ENCODE measurements around the gene IGSF21. TPM values are rescaled to one million over a fixed set of nuclear protein-coding genes. Genes with fewer than 3 reads are reported as not detected.

Gene IGSF21
- total RNA-seq, 1 donor from 2014 or later, result 3.2 TPM

DNA sequence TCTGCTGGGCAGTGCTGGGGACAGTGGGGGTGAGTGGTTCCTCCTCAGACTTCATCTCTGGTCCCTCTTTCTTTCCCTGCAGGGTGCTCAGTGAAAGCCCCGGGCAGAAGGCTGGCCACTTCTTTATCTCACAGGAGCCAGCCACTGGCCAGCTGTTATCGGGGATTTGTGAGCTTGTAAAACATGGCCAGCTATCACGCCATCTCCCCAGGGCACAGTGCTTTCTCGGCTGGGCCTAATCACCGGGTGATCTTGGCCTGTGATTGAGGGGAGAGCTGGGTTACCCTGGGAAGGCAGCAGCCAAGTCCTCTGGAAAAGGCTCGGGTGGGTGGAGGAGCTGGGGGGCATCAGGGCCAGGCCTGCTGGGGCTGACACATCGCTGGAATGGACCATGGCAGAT is 83.0 kb downstream of the IGSF21 start:
- Histone ChIP-seq H3K4me1 (no peaks in the 10 kb centered on the region), H3K27ac (no peak overlapping the region), H3K36me3 (no peaks in the 10 kb centered on the region), H3K9me3 (no peaks in the 10 kb centered on the region), H3K4me3 (no peak overlapping the region), H3K27me3 (no peaks in the 10 kb centered on the region)
- intact Hi-C loops (cut with DNase I), result no loop called here
- DNase-seq (ENCODE audit: extremely low spot score in 2 of 2), result no peak
- no peak for TF ChIP-seq CTCF (IDR thresholded peaks at IDR 0.05)
- no peak for TF ChIP-seq POLR2A (IDR thresholded peaks at IDR 0.05)
- no peak for TF ChIP-seq POLR2AphosphoS5 (IDR thresholded peaks at IDR 0.05; ENCODE audit: insufficient read depth in 1 of 2, low read depth in 1 of 2)

- intact Hi-C loops (cut with DNase I), result no loop called here
- Histone ChIP-seq H3K27ac (no peak overlapping the region), H3K4me3 (no peak overlapping the region), H3K4me1 (no peaks in the 10 kb centered on the region), H3K27me3 (no peaks in the 10 kb centered on the region), H3K9me3 (no peaks in the 10 kb centered on the region), H3K36me3 (no peaks in the 10 kb centered on the region)
- TF ChIP-seq POLR2AphosphoS5 (IDR thresholded peaks at IDR 0.05; ENCODE audit: insufficient read depth in 1 of 2, low read depth in 1 of 2), result no peak
- no peak for TF ChIP-seq CTCF (IDR thresholded peaks at IDR 0.05)
- TF ChIP-seq POLR2A (IDR thresholded peaks at IDR 0.05), result no peak
- no peak for DNase-seq (ENCODE audit: extremely low spot score in 2 of 2)
Observed at GRCh38 chr1:18191037-18191436, 83.4 kb downstream of the IGSF21 start.

GRCh38 chr1:18191481-18192155 is 84.0 kb downstream of the IGSF21 start:
- Histone ChIP-seq H3K4me3 (no peak overlapping the region), H3K9me3 (no peaks in the 10 kb centered on the region), H3K36me3 (no peaks in the 10 kb centered on the region), H3K27me3 (no peaks in the 10 kb centered on the region), H3K27ac (no peak overlapping the region), H3K4me1 (no peaks in the 10 kb centered on the region)
- intact Hi-C loops (cut with DNase I), result no loop called here
- TF ChIP-seq CTCF (IDR thresholded peaks at IDR 0.05), result no peak
- no peak for TF ChIP-seq POLR2AphosphoS5 (IDR thresholded peaks at IDR 0.05; ENCODE audit: insufficient read depth in 1 of 2, low read depth in 1 of 2)
- no peak for TF ChIP-seq POLR2A (IDR thresholded peaks at IDR 0.05)
- DNase-seq (ENCODE audit: extremely low spot score in 2 of 2), result no peak

GRCh38 chr1:18192182-18192581 is 84.6 kb downstream of the IGSF21 start:
- H3K4me3 ChIP-seq, result no peak overlapping the region
- no peaks in the 10 kb centered on the region for H3K27me3 ChIP-seq
- no peaks in the 10 kb centered on the region for H3K36me3 ChIP-seq
- H3K27ac ChIP-seq, result no peak overlapping the region
- H3K4me1 ChIP-seq, result no peaks in the 10 kb centered on the region
- DNase-seq (ENCODE audit: extremely low spot score in 2 of 2), result no peak
- intact Hi-C loops (cut with DNase I), result no loop called here
- no peaks in the 10 kb centered on the region for H3K9me3 ChIP-seq
- no peak for TF ChIP-seq POLR2AphosphoS5 (IDR thresholded peaks at IDR 0.05; ENCODE audit: insufficient read depth in 1 of 2, low read depth in 1 of 2)

DNA sequence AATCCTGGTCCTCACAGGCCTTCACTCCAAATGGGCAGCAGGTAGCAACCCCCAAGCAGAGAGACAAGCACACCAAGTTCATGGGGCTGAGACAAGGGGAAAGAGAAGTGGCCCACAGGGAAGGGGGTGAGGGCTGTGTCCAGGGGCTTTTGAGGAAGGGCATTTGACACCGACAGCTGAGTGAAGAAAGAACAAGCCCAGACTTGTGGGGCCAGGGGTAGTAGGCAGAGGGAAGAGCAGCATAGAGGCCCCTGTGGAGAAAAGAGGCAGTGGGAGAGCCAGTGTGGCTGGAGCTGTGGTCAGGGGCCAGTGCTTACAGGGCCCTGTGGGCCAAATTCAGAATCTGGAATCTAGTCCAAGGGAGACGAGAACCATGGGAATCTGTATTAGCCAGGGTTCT is 85.4 kb downstream of the IGSF21 start:
- Histone ChIP-seq H3K4me1 (no peaks in the 10 kb centered on the region), H3K36me3 (no peaks in the 10 kb centered on the region), H3K9me3 (no peaks in the 10 kb centered on the region), H3K27ac (no peak overlapping the region), H3K4me3 (no peak overlapping the region), H3K27me3 (no peaks in the 10 kb centered on the region)
- no peak for DNase-seq (ENCODE audit: extremely low spot score in 2 of 2)
- no peak for TF ChIP-seq CTCF (IDR thresholded peaks at IDR 0.05)
- TF ChIP-seq POLR2AphosphoS5 (IDR thresholded peaks at IDR 0.05; ENCODE audit: insufficient read depth in 1 of 2, low read depth in 1 of 2), result no peak
- no peak for TF ChIP-seq POLR2A (IDR thresholded peaks at IDR 0.05)
- intact Hi-C loops (cut with DNase I), result no loop called here

Data from vagina (tissue), 2 donors.